Liver (tissue), 9 donors: ENCODE data around the gene ETDA. TPM values are rescaled to one million over a fixed set of nuclear protein-coding genes. Genes with fewer than 3 reads are reported as not detected.

ENCODE experiments used
- DNase-seq: peaks from one replicate; pipeline ENCODE4 v3.0.0-alpha.2; 2017; ENCODE audit warnings: low spot score
- H3K27ac ChIP-seq, 2 donors: one replicate each; pipeline ENCODE4 v1.7.0; 2013; ENCODE audit warnings: inconsistent platforms in 2 of 2, low read length in 2 of 2, control low read depth in 1 of 2, low read depth in 1 of 2, mild to moderate bottlenecking in 1 of 2
- H3K27me3 ChIP-seq, 4 donors: one replicate each; pipeline versions ENCODE4 v1.6.1 to v1.7.0; 2013; ENCODE audit warnings: low read length in 3 of 4, inconsistent platforms in 1 of 4, mild to moderate bottlenecking in 1 of 4, moderate library complexity in 1 of 4; ENCODE audit not compliant: control insufficient read depth in 4 of 4, insufficient read depth in 4 of 4
- H3K36me3 ChIP-seq, 4 donors: one replicate each; pipeline versions ENCODE4 v1.6.1 to v1.7.0; 2013; ENCODE audit warnings: low read length in 3 of 4, mild to moderate bottlenecking in 3 of 4, low read depth in 1 of 4, moderate library complexity in 1 of 4; ENCODE audit not compliant: control insufficient read depth in 4 of 4, insufficient read depth in 3 of 4
- H3K4me1 ChIP-seq, 4 donors: one replicate each; pipeline versions ENCODE4 v1.6.1 to v1.7.0; 2013; ENCODE audit warnings: low read length in 3 of 4, mild to moderate bottlenecking in 3 of 4, moderate library complexity in 1 of 4; ENCODE audit not compliant: control insufficient read depth in 4 of 4, insufficient read depth in 4 of 4
- H3K4me3 ChIP-seq, 3 donors: one replicate each; pipeline versions ENCODE4 v1.6.1 to v1.7.0; 2013; ENCODE audit warnings: low read length in 3 of 3, control low read depth in 1 of 3, low read depth in 1 of 3, mild to moderate bottlenecking in 1 of 3
- H3K9ac ChIP-seq, 2 donors: one replicate each; pipeline ENCODE4 v1.7.0; 2013; ENCODE audit warnings: low read length in 2 of 2, mild to moderate bottlenecking in 2 of 2, moderate library complexity in 2 of 2, control low read depth in 1 of 2, low read depth in 1 of 2
- H3K9me3 ChIP-seq, 4 donors: one replicate each; pipeline versions ENCODE4 v1.6.1 to v1.7.0; 2013; ENCODE audit warnings: low read length in 3 of 4; ENCODE audit not compliant: control insufficient read depth in 4 of 4
- CTCF ChIP-seq: fragments of 150-350 bp; IDR thresholded peaks from 2 replicates; pipeline ENCODE4 v1.5.1; 2017; ENCODE audit warnings: improper control_type of control experiment, low read depth, low read length; ENCODE audit not compliant: missing input control
- EGR1 ChIP-seq, 2 donors: IDR thresholded peaks; 2 replicates each; pipeline ENCODE4 v1.6.1; 2016 to 2018; ENCODE audit warnings: antibody characterized with exemption in 2 of 2, low read depth in 2 of 2
- FOXA1 ChIP-seq: IDR thresholded peaks from 2 replicates; pipeline ENCODE4 v1.6.1; 2016; ENCODE audit warnings: antibody characterized with exemption
- FOXA2 ChIP-seq: IDR thresholded peaks from 2 replicates; pipeline ENCODE4 v1.6.1; 2016; ENCODE audit warnings: antibody characterized with exemption
- GABPA ChIP-seq, 2 donors: IDR thresholded peaks in 1 of 2; conservative IDR thresholded peaks in 1 of 2; 2 replicates each; pipeline ENCODE4 v1.6.1; 2016; ENCODE audit warnings: antibody characterized with exemption in 2 of 2, mild to moderate bottlenecking in 1 of 2, moderate library complexity in 1 of 2
- HNF4A ChIP-seq, 2 donors: conservative IDR thresholded peaks; 2 replicates each; pipeline ENCODE4 v1.6.1; 2016; ENCODE audit warnings: antibody characterized with exemption in 2 of 2, mild to moderate bottlenecking in 2 of 2
- NR2F2 ChIP-seq: IDR thresholded peaks from 2 replicates; pipeline ENCODE4 v1.6.1; 2016; ENCODE audit warnings: antibody characterized with exemption
- RAD21 ChIP-seq, 2 donors: IDR thresholded peaks; 2 replicates each; pipeline ENCODE4 v1.6.1; 2016; ENCODE audit warnings: antibody characterized with exemption in 2 of 2, mild to moderate bottlenecking in 2 of 2
- REST ChIP-seq: IDR thresholded peaks from 2 replicates; pipeline ENCODE4 v1.6.1; 2016; ENCODE audit warnings: antibody characterized with exemption, mild to moderate bottlenecking
- SP1 ChIP-seq: IDR thresholded peaks from 2 replicates; pipeline ENCODE4 v1.6.1; 2018; ENCODE audit warnings: antibody characterized with exemption, mild to moderate bottlenecking
- YY1 ChIP-seq: IDR thresholded peaks from 2 replicates; pipeline ENCODE4 v1.6.1; 2016; ENCODE audit warnings: antibody characterized with exemption, mild to moderate bottlenecking
- ZBTB33 ChIP-seq: IDR thresholded peaks from 2 replicates; pipeline ENCODE4 v1.6.1; 2016; ENCODE audit warnings: antibody characterized with exemption
- WGBS: extraction: QIAGEN DNeasy Blood & Tissue Kit; methylation state at CpG from one replicate; pipeline ENCODE4 v1.1.7; 2013; 5-methylcytosine and 5-hydroxymethylcytosine counted together
- polyA plus RNA-seq, 2 donors: library from polyadenylated mRNA; stranded (reverse) in 1 of 2; unstranded in 1 of 2; fragments of 200-250 nt in 1 of 2; fragments of >200 nt in 1 of 2; fragmentation: Nextera tagmentation in 1 of 2; extraction: Ambion mirVana in 1 of 2; gene quantifications; one replicate each; pipeline versions ENCODE4 v1.2.1 to v1.2.3, GENCODE V29; 2013 to 2015
- total RNA-seq, 2 donors: library from RNA; depleted of rRNA; stranded (reverse); fragments of >200 nt; gene quantifications; one replicate each; pipeline ENCODE4 v1.2.3, GENCODE V29; 2014
- donor health status: healthy.
- donor health status: healthy.
- donor health status: healthy.
- donor health status: healthy.
- donor health status: healthy.

ETDA gene
- total and polyA plus RNA-seq, 4 donors = not detected

GRCh38 chrX:135273162-135273561 is 21.3 kb downstream of the ETDA start:
- DNase-seq = no peak
- Histone ChIP-seq H3K4me1 (no peaks in the 10 kb centered on the region), H3K36me3 (no peaks in the 10 kb centered on the region), H3K27me3 (no peaks in the 10 kb centered on the region), H3K9me3 (peaks cover 0 to 6% (median 4%) of the 10 kb centered on the region in 4 donors), H3K9ac (no peak overlapping the region), H3K4me3 (no peak overlapping the region), H3K27ac (no peak overlapping the region)
- WGBS = 74% methylated on average over 5 of the region's 5 CpGs
- TF ChIP-seq ZBTB33 (no peak), RAD21 (IDR thresholded peaks at IDR 0.05) (no peak), CTCF (no peak), REST (no peak), SP1 (no peak), NR2F2 (no peak), YY1 (no peak), EGR1 (IDR thresholded peaks at IDR 0.05; ENCODE audit: low read depth in 2 of 2) (no peak), FOXA2 (no peak), GABPA (IDR thresholded peaks at IDR 0.05 in 1 of 2, conservative IDR thresholded peaks at IDR 0.05 in 1 of 2) (no peak), FOXA1 (no peak)

GRCh38 chrX:135275973-135276372 is 24.1 kb downstream of the ETDA start:
- no peaks in the 10 kb centered on the region for H3K27me3 ChIP-seq
- TF ChIP-seq HNF4A (conservative IDR thresholded peaks at IDR 0.05) = no peak
- no peak for TF ChIP-seq SP1
- TF ChIP-seq FOXA2 = no peak
- H3K9me3 ChIP-seq = peaks cover 0 to 4% (median 3%) of the 10 kb centered on the region in 4 donors
- no peak overlapping the region for H3K9ac ChIP-seq
- no peaks in the 10 kb centered on the region for H3K36me3 ChIP-seq
- H3K4me1 ChIP-seq = no peaks in the 10 kb centered on the region
- H3K27ac ChIP-seq = no peak overlapping the region
- H3K4me3 ChIP-seq = no peak overlapping the region
- no peak for DNase-seq
